Cardiac muscle cell (in vitro differentiated cells and primary cell): ENCODE data around the gene LEMD2. TPM values are rescaled to one million over a fixed set of nuclear protein-coding genes. Genes with fewer than 3 reads are reported as not detected.

Source experiments
- DNase-seq, 2 donors: peaks; one replicate each; pipeline versions ENCODE4 v3.0.0 to v3.0.0-alpha.2; 2010 to 2017; ENCODE audit warnings: low read depth in 1 of 2, low spot score in 1 of 2
- H3K27ac ChIP-seq: fragments of 200-600 bp; sonication (generic); 2 replicates; pipeline ENCODE4 v1.5.1; 2016
- H3K27me3 ChIP-seq: fragments of 200-600 bp; sonication (generic); 2 replicates; pipeline ENCODE4 v1.6.0; 2016; ENCODE audit warnings: control low read depth
- H3K36me3 ChIP-seq: fragments of 200-600 bp; sonication (generic); 2 replicates; pipeline ENCODE4 v1.5.1; 2016; ENCODE audit warnings: control low read depth
- H3K4me1 ChIP-seq: fragments of 200-600 bp; sonication (generic); 2 replicates; pipeline ENCODE4 v1.8.1; 2017; ENCODE audit warnings: low read depth, mild to moderate bottlenecking, mixed run types
- H3K4me3 ChIP-seq: fragments of 200-600 bp; sonication (generic); 2 replicates; pipeline ENCODE4 v1.5.1; 2016; ENCODE audit warnings: mild to moderate bottlenecking
- H3K9me3 ChIP-seq: fragments of 200-600 bp; sonication (generic); 2 replicates; pipeline ENCODE4 v1.5.1; 2017; ENCODE audit warnings: low read depth, mild to moderate bottlenecking, control low read depth
- CTCF ChIP-seq: IDR thresholded peaks from 2 replicates; pipeline ENCODE4 v1.5.1; 2012; ENCODE audit warnings: low read depth, mild to moderate bottlenecking, low read length
- polyA plus RNA-seq: library from polyadenylated mRNA; unstranded; fragments of >200 nt; fragmentation: Nextera tagmentation; extraction: Ambion mirVana; gene quantifications from 2 replicates; pipeline ENCODE4 v1.2.1, GENCODE V29; 2016
- total RNA-seq: library from RNA; depleted of rRNA; stranded (reverse); fragments of >200 nt; gene quantifications from 2 replicates; pipeline ENCODE4 v1.2.3, GENCODE V29; 2016

LEMD2 gene
- total and polyA plus RNA-seq, 2 experiments from 2014 or later, result 65.4 to 78.2 TPM

GRCh38 chr6:33802186-33802958, 13.4 kb upstream of the LEMD2 start:
- H3K9me3 ChIP-seq, result no peaks in the 10 kb centered on the region
- no peaks in the 10 kb centered on the region for H3K27me3 ChIP-seq
- no peaks in the 10 kb centered on the region for H3K36me3 ChIP-seq
- no peak for DNase-seq
- no peak overlapping the region for H3K4me3 ChIP-seq
- no peaks in the 10 kb centered on the region for H3K4me1 ChIP-seq
- TF ChIP-seq CTCF, result no peak
- no peak overlapping the region for H3K27ac ChIP-seq

- Histone ChIP-seq H3K36me3 (no peaks in the 10 kb centered on the region), H3K27me3 (no peaks in the 10 kb centered on the region), H3K4me3 (no peak overlapping the region), H3K9me3 (no peaks in the 10 kb centered on the region), H3K4me1 (no peaks in the 10 kb centered on the region), H3K27ac (no peak overlapping the region)
- TF ChIP-seq CTCF, result no peak
- DNase-seq, result no peak
Measured at GRCh38 chr6:33801611-33802010, 12.7 kb upstream of the LEMD2 start.

GRCh38 chr6:33800248-33800969, 11.5 kb upstream of the LEMD2 start:
- no peaks in the 10 kb centered on the region for H3K9me3 ChIP-seq
- no peak for TF ChIP-seq CTCF
- no peak overlapping the region for H3K27ac ChIP-seq
- no peaks in the 10 kb centered on the region for H3K27me3 ChIP-seq
- no peaks in the 10 kb centered on the region for H3K4me1 ChIP-seq
- H3K36me3 ChIP-seq, result no peaks in the 10 kb centered on the region
- DNase-seq, result no peak
- no peak overlapping the region for H3K4me3 ChIP-seq

- no peak for DNase-seq
- no peaks in the 10 kb centered on the region for H3K4me1 ChIP-seq
- H3K4me3 ChIP-seq, result no peak overlapping the region
- H3K27me3 ChIP-seq, result no peaks in the 10 kb centered on the region
- no peaks in the 10 kb centered on the region for H3K9me3 ChIP-seq
- no peak overlapping the region for H3K27ac ChIP-seq
- TF ChIP-seq CTCF, result no peak
- no peaks in the 10 kb centered on the region for H3K36me3 ChIP-seq
Measured at GRCh38 chr6:33799454-33800113, 10.7 kb upstream of the LEMD2 start.

GRCh38 chr6:33798343-33798848, 9.5 kb upstream of the LEMD2 start:
- no peak for TF ChIP-seq CTCF
- no peak overlapping the region for H3K4me3 ChIP-seq
- DNase-seq, result no peak
- no peaks in the 10 kb centered on the region for H3K9me3 ChIP-seq
- H3K27me3 ChIP-seq, result no peaks in the 10 kb centered on the region
- no peak overlapping the region for H3K27ac ChIP-seq
- H3K36me3 ChIP-seq, result no peaks in the 10 kb centered on the region
- no peaks in the 10 kb centered on the region for H3K4me1 ChIP-seq
